Subcutaneous adipose tissue (tissue), 4 donors: ENCODE data around the gene CPSF3. TPM values are rescaled to one million over a fixed set of nuclear protein-coding genes. Genes with fewer than 3 reads are reported as not detected.

Experiments used
- total RNA-seq, 4 donors: library from RNA; depleted of rRNA; stranded (reverse); fragments of >200 nt; gene quantifications; one replicate each; pipeline ENCODE4 v1.1.0, GENCODE V29; 2016
- TF ChIP-seq, protein P1 (sequence below): fragments of 450-650 bp; IDR thresholded peaks from one replicate; pipeline ENCODE4 v1.5.1; 2016; ENCODE audit warnings: low read depth, mild to moderate bottlenecking, control low read depth, antibody characterized with exemption, moderate library complexity

Gene CPSF3
- total RNA-seq, 4 donors from 2014 or later, result 19.2 to 30.3 (median 21.2) TPM

DNA sequence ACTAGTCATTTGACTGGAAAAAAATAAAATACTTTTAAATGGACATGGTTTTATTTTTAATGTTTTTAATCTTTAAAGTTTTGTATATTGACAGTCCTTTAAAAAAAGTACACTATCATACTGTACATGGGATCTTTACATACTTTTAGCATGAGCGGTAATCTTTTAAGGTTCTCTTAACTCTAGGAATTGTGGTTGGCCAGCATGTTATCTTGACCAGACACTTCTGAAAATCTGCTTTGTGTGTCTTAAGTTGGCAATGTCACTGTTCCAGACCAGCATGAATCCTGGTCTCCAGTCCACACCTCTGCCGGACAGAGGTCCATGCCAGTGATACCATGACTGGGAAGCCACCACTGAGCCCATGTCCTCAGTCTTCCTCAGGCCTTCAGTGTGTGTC, 17.8 kb upstream of the CPSF3 start:
- TF ChIP-seq, protein P1, sequence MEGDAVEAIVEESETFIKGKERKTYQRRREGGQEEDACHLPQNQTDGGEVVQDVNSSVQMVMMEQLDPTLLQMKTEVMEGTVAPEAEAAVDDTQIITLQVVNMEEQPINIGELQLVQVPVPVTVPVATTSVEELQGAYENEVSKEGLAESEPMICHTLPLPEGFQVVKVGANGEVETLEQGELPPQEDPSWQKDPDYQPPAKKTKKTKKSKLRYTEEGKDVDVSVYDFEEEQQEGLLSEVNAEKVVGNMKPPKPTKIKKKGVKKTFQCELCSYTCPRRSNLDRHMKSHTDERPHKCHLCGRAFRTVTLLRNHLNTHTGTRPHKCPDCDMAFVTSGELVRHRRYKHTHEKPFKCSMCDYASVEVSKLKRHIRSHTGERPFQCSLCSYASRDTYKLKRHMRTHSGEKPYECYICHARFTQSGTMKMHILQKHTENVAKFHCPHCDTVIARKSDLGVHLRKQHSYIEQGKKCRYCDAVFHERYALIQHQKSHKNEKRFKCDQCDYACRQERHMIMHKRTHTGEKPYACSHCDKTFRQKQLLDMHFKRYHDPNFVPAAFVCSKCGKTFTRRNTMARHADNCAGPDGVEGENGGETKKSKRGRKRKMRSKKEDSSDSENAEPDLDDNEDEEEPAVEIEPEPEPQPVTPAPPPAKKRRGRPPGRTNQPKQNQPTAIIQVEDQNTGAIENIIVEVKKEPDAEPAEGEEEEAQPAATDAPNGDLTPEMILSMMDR, result no peak

DNA sequence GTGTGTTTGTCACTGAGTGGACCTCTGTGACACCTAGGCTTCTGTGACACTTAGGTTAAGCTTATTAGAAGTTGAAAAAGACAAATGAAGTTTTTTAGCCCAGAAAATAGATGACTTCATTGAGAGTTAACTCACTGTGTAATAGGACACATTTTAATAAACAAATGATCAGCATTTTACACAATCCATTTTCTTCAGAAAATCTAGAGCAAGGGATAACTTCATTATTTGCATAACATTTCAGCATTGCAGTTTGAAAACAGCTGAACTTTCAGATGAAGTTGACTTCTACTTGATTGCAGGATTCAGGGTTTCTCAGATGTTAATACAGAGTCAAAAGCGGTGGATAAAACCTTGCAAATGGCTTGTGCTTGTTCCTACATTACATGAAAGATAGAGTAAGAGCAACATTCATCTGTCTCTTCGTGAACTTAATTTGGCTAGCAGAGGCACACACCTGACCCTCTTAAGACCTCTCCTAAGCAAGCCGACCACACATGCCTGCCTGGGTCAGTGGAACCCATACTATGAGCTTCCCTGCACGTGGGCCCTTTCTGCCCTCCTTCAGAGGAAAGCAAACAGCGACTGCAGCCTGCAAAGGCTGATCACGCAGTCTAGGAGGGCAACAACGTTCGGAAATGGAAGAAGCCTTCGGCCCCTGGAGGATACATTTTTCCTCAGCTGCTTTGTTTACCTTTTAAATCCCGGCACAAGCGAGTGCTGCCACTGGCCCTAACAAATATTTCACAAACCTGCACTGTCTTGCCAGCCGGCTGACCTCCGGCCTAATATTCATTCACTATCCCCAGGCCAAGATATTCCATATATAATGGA, 16.7 kb upstream of the CPSF3 start:
- TF ChIP-seq, protein P1, result no peak

DNA sequence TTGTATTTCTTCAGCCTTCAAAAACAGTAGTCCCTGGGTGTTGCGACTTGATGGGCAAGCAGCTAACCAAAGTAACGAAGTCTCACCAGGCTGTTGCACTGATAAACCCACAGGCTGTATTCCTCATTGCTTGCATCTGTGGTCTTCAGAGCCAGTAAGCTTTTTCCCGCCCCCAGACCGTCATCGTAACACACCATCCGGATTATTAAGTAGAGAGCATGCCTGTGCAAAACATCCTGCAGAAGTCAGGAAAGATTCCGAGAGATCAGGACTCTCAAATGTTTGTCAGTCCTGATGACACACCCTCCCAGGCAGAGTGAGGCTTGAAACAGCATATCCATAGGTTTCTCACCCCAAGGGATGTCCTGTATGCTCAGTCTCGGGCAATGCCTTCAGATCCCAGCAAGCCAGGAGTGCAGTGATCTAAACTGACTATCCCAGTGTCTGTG, 16.1 kb upstream of the CPSF3 start:
- TF ChIP-seq, protein P1, result no peak

DNA sequence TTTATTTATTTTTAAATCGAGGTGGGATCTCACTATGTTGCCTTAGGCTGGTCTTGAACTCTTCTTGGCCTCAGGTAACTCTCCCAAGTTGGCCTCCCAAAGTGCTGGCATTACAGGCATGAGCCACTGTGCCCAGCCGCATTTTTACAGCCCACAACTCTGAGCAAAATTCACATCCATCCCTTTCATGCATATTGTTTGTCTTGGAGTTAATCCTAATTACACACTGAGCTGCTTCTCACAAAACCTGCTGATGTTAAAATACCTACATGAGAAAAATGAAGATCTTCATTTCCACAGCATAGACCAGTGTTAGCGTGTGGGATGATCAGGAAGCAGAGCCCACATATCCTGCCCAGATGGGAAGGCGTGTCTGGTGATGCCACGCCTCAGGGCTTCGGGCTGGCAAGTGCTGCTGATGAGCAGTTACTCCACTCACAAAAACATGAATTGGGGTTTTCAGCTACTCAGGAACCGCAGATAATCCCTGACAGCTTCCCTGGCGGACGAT, 14.8 kb upstream of the CPSF3 start:
- TF ChIP-seq, protein P1, result no peak

DNA sequence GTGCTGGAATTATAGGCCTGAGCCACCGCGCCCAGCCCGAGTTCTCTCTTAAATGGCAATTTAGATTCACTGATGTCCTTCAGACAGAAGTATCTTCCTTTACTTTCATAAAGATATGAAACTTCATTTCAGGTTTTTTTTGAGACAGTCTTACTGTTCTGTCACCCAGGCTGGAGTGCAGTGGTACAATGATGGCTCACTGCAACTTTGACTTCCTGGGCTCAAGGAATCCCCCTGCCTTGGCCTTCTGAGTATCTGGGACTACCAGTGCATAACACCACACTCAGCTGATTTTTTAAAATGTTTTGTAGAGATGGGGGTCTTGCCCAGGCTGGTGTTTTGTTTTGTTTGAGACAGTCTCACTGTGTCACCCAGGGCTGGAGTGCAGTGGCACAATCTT, 13.3 kb upstream of the CPSF3 start:
- TF ChIP-seq, protein P1, result no peak

DNA sequence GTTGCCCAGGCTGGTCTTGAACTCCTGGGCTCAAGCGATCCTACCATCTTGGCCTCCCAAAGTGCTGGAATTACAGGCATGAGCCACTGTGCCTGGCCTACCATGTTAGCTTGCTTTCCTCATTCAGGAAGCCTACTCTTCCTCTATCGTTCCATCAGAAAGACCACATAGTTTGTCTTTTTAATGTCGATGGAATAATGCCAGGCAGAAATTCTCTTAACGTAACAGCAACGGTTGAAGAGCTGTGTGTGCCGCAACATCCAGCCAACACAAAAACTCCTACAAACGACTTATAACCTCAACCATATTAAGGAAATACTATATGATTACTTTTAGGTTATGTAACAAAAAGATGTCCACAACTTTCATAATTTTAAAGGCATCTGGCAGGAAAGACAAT, 10.7 kb upstream of the CPSF3 start:
- TF ChIP-seq, protein P1, result no peak

DNA sequence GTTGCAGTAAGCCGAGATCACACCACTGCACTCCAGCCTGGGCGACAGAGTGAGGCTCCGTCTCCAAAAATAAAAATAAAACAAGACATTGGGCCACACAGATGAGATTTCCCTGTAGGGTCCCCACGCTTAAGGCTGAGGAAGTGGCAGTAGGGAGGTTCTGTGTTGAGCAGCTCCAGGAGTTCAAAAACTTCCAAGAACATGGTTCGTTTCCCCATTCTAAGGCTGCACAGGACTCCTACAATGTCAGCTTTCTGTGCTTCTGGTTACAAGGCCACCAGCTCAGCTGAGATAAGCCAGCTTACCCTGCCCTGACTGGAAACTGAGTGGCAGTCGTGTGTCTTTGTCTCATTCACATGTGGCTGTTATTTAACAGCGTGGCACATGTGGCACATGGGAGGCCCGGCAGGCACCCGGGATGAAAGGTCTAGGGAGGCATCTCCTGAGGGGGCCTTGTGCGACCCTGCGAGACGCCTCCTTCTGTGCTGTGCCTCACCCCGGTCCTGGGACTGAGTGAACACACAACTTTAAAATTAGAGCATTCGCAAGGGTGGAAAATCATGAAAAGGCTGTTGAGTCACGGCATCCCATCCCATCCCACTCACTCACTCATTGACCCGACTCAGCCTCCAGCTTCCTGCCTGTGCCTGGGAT, 7.8 kb upstream of the CPSF3 start:
- TF ChIP-seq, protein P1, result no peak
